ENCODE data around the gene UQCC2. TPM values are rescaled to one million over a fixed set of nuclear protein-coding genes. Genes with fewer than 3 reads are reported as not detected.

The UQCC2 gene
- polyA plus RNA-seq, 4 donors = 36.5 to 54.0 (median 44.2) TPM

DNA sequence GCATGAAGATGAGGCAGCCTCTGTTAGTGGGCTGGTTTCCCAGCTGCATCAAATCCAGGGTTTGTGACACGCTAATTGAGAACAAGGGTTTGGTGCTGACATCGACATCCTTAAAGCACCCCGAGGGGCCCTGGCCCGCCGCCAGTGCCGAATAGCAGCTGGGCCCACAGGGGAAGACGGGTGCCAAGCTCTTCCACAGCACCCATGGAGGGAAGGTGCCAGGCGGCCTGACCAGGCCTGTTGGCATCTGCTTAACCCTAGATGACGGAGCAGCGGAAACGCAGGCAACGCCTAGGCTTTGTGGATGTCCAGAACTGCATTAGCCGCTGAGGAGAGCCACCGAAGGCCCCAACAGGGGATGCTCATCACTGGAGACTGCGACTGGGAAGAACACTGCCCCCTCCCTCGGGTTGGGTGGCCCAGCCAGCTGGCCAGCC lies 16.0 kb downstream of the UQCC2 start:
- no peak overlapping the region for H3K4me3 ChIP-seq (ENCODE audit: low read depth in 1 of 3, low read length in 3 of 3)
- peak overlapping the region in 1 of 3 donors; percentile 81 for H3K27ac ChIP-seq (ENCODE audit: low read depth in 1 of 3, low read length in 2 of 3)
- DNase-seq (no peak), FAIRE-seq (no peak)
- WGBS, 3 donors = 83 to 92% (median 91%) methylated on average over 16 of the region's 16 CpGs
- H3K36me3 ChIP-seq (ENCODE audit: control insufficient read depth in 3 of 3, insufficient read depth in 2 of 3, low read depth in 1 of 3, low read length in 3 of 3) = peaks cover 2 to 91% (median 32%) of the 10 kb centered on the region in 3 donors
- H3K4me1 ChIP-seq (ENCODE audit: control insufficient read depth in 3 of 3, insufficient read depth in 2 of 3, low read depth in 1 of 3, low read length in 2 of 3) = peaks cover 0 to 24% (median 0%) of the 10 kb centered on the region in 3 donors
- no peaks in the 10 kb centered on the region for H3K9me3 ChIP-seq (ENCODE audit: control insufficient read depth in 2 of 2, insufficient read depth in 1 of 2, low read depth in 1 of 2, low read length in 1 of 2)
- H3K27me3 ChIP-seq (ENCODE audit: control insufficient read depth in 3 of 3, insufficient read depth in 3 of 3, low read length in 3 of 3) = no peaks in the 10 kb centered on the region

DNA sequence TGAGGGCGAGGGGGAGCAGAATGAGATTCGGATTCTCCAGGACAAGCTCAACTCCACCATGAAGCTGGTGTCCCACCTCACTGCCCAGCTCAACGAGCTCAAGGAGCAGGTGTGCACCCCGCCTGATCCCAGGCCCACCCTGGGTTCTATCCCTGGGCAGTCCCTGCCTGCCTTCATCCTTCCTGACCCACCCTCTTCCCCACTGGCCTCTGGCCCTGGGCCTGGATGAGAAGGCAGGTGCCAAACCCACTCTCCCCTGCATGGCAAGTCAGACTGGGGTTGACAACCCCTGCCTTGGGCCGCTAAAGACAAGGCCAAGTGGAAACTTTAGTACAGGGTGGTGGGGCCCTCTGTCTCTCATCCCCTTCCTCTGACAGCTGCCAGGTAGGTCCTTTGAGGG lies 16.5 kb downstream of the UQCC2 start:
- no peak for DNase-seq
- peaks cover 2 to 93% (median 37%) of the 10 kb centered on the region in 3 donors for H3K36me3 ChIP-seq (ENCODE audit: control insufficient read depth in 3 of 3, insufficient read depth in 2 of 3, low read depth in 1 of 3, low read length in 3 of 3)
- no peaks in the 10 kb centered on the region for H3K27me3 ChIP-seq (ENCODE audit: control insufficient read depth in 3 of 3, insufficient read depth in 3 of 3, low read length in 3 of 3)
- peaks cover 0 to 21% (median 0%) of the 10 kb centered on the region in 3 donors for H3K4me1 ChIP-seq (ENCODE audit: control insufficient read depth in 3 of 3, insufficient read depth in 2 of 3, low read depth in 1 of 3, low read length in 2 of 3)
- no peak overlapping the region for H3K4me3 ChIP-seq (ENCODE audit: low read depth in 1 of 3, low read length in 3 of 3)
- FAIRE-seq = no peak
- WGBS, 3 donors = 76 to 82% (median 80%) methylated on average over 5 of the region's 5 CpGs
- H3K27ac ChIP-seq (ENCODE audit: low read depth in 1 of 3, low read length in 2 of 3) = peak overlapping the region in 1 of 3 donors; percentile 81
- H3K9me3 ChIP-seq (ENCODE audit: control insufficient read depth in 2 of 2, insufficient read depth in 1 of 2, low read depth in 1 of 2, low read length in 1 of 2) = no peaks in the 10 kb centered on the region

DNA sequence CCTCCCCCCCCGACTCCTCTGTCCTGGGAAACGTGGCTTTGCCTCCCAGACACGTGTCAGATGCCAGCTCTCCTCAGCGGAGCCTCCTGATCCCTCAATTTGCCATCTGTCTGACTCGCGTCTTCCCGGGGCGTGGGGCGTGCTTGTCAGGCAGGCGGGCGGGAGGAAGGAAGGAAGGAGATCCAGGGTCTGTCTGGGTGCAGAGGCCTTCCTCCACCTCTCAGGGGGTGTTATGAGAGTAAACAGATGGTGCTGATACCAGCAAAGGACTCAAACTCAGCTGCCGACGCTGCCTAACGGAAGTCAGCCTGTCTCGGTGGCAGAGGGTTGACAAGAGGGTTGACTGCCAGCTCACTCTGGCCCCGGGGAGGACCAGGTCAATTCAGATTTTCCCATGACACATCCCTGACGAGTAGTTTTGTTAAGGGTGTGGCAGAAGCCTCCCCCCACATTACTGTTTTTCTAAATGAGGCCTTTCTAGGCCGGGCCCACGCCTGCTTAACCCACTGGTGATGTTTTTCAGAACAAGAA lies 17.0 kb downstream of the UQCC2 start:
- H3K9me3 ChIP-seq (ENCODE audit: control insufficient read depth in 2 of 2, insufficient read depth in 1 of 2, low read depth in 1 of 2, low read length in 1 of 2) = no peaks in the 10 kb centered on the region
- peaks cover 0 to 21% (median 0%) of the 10 kb centered on the region in 3 donors for H3K4me1 ChIP-seq (ENCODE audit: control insufficient read depth in 3 of 3, insufficient read depth in 2 of 3, low read depth in 1 of 3, low read length in 2 of 3)
- no peak overlapping the region for H3K4me3 ChIP-seq (ENCODE audit: low read depth in 1 of 3, low read length in 3 of 3)
- WGBS, 3 donors = 50 to 70% (median 57%) methylated on average over 18 to 19 of the region's 19 CpGs
- no peaks in the 10 kb centered on the region for H3K27me3 ChIP-seq (ENCODE audit: control insufficient read depth in 3 of 3, insufficient read depth in 3 of 3, low read length in 3 of 3)
- H3K36me3 ChIP-seq (ENCODE audit: control insufficient read depth in 3 of 3, insufficient read depth in 2 of 3, low read depth in 1 of 3, low read length in 3 of 3) = peaks cover 2 to 98% (median 38%) of the 10 kb centered on the region in 3 donors
- DNase-seq (peak in 1 of 2 donors; percentile 35), FAIRE-seq (no peak)
- H3K27ac ChIP-seq (ENCODE audit: low read depth in 1 of 3, low read length in 2 of 3) = peak overlapping the region in 1 of 3 donors; percentile 81

DNA sequence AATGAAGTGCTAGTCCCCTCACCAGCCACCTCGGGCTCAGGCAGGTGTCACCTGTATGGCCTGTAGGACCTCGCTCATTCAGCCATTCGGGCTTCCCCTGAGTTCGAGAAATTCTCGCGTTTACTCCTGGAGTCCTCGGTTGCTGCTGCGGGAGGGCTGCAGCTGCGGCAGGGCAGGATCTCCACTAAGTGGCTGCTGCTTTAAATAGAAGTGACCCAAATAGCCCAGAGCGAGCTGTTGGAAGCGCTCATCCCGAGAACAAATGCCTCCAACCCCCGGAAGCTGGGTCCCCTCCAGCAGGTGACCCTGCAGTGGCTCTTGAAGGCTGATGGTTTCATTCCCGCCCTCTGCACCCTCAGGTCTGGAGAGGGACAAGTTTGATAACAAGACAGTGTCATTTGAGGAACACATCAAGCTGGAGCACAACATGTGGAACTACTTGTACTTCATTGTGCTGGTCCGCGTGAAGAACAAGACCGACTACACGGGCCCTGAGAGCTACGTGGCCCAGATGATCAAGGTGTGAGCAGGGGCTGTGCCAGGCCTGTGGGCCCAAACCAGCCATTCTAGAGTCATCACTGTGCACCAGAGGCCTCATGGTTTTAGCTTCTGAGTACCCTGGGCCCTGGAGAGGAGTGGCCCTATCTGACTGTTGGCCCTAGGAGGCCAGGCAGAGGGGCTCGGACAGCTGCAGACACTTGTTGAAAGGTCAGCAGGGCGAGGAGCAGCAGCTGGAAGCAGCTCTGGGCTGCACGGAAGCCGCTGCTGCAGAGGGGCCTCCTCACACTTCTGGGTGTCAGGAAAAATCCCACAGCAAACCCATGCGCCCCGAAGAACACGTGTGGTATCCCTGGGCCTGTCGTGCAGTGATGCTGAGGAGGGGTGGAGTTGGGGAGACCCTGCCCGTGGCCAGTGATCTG lies 18.1 kb downstream of the UQCC2 start:
- no peaks in the 10 kb centered on the region for H3K9me3 ChIP-seq (ENCODE audit: control insufficient read depth in 2 of 2, insufficient read depth in 1 of 2, low read depth in 1 of 2, low read length in 1 of 2)
- no peak overlapping the region for H3K4me3 ChIP-seq (ENCODE audit: low read depth in 1 of 3, low read length in 3 of 3)
- H3K36me3 ChIP-seq (ENCODE audit: control insufficient read depth in 3 of 3, insufficient read depth in 2 of 3, low read depth in 1 of 3, low read length in 3 of 3) = peaks cover 11 to 100% (median 39%) of the 10 kb centered on the region in 3 donors
- peak overlapping the region in 2 of 3 donors; percentile 9 to 65 for H3K27ac ChIP-seq (ENCODE audit: low read depth in 1 of 3, low read length in 2 of 3)
- WGBS, 3 donors = 67 to 86% (median 79%) methylated on average over 28 of the region's 28 CpGs
- DNase-seq (no peak), FAIRE-seq (no peak)
- no peaks in the 10 kb centered on the region for H3K27me3 ChIP-seq (ENCODE audit: control insufficient read depth in 3 of 3, insufficient read depth in 3 of 3, low read length in 3 of 3)
- H3K4me1 ChIP-seq (ENCODE audit: control insufficient read depth in 3 of 3, insufficient read depth in 2 of 3, low read depth in 1 of 3, low read length in 2 of 3) = peaks cover 0 to 21% (median 0%) of the 10 kb centered on the region in 3 donors

DNA sequence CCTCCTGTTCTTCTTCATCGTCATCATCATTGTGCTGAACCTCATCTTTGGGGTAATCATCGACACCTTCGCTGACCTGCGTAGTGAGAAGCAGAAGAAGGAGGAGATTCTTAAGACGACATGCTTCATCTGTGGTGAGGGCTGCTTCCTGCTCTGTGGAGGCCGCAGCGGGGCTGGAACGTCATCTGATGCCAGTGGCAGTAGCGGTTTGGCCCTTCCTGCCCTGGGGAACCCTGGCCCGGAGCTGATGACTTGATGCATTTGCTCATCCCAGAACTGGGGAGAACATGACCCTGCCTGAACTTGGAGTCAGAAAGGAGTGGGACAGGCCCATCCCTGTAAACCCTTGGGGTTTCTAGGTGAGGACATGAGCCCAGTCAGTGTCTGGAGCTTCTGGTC lies 18.7 kb downstream of the UQCC2 start:
- 57 to 78% (median 67%) methylated on average over 10 of the region's 10 CpGs for WGBS, 3 donors

DNA sequence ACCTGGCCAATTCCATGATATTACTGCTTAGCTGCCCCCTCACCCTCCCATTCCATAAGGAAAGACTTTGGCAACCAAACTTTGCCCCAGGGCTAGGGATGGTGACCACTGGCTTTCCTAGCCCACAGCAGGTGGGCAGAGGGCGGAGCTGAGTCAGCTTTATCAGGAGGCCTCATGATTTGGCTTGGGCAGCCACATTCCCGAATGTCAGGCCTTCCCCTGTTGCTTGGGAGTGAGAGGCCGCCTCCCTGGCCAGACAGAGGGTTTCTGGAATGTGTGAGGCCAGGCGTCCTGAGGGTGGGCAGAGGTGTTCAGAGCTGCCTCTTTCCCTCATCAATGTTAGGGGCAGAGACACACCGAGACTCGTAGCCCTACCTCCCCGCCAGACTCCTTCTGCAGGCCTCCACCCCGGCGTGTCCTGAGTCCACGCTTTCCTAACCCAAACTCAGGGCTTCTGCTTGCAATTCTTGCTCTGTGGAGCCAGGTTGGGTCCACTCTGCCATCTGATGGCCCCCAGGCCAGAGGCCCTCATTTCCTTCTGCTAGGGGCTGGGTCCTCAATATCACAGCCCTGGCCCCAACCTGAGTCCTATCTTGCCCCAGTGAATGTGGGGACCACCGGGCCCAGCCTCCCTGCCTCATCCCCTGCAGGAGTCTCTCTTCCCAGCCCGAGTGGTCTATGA lies 19.3 kb downstream of the UQCC2 start:
- Histone ChIP-seq H3K27me3 (ENCODE audit: control insufficient read depth in 3 of 3, insufficient read depth in 3 of 3, low read length in 3 of 3) (no peaks in the 10 kb centered on the region), H3K4me1 (ENCODE audit: control insufficient read depth in 3 of 3, insufficient read depth in 2 of 3, low read depth in 1 of 3, low read length in 2 of 3) (peaks cover 0 to 21% (median 0%) of the 10 kb centered on the region in 3 donors), H3K9me3 (ENCODE audit: control insufficient read depth in 2 of 2, insufficient read depth in 1 of 2, low read depth in 1 of 2, low read length in 1 of 2) (no peaks in the 10 kb centered on the region), H3K36me3 (ENCODE audit: control insufficient read depth in 3 of 3, insufficient read depth in 2 of 3, low read depth in 1 of 3, low read length in 3 of 3) (peaks cover 14 to 100% (median 47%) of the 10 kb centered on the region in 3 donors), H3K4me3 (ENCODE audit: low read depth in 1 of 3, low read length in 3 of 3) (no peak overlapping the region), H3K27ac (ENCODE audit: low read depth in 1 of 3, low read length in 2 of 3) (peak overlapping the region in 2 of 3 donors; percentile 66 to 76)
- FAIRE-seq (no peak), DNase-seq (no peak)
- 79 to 84% (median 83%) methylated on average over 12 of the region's 12 CpGs for WGBS, 3 donors

More for the DNA sequence above, 18.7 kb downstream of the UQCC2 start:
- Histone ChIP-seq H3K27ac (ENCODE audit: low read depth in 1 of 3, low read length in 2 of 3) (peak overlapping the region in 2 of 3 donors; percentile 66 to 76), H3K9me3 (ENCODE audit: control insufficient read depth in 2 of 2, insufficient read depth in 1 of 2, low read depth in 1 of 2, low read length in 1 of 2) (no peaks in the 10 kb centered on the region), H3K4me3 (ENCODE audit: low read depth in 1 of 3, low read length in 3 of 3) (no peak overlapping the region), H3K4me1 (ENCODE audit: control insufficient read depth in 3 of 3, insufficient read depth in 2 of 3, low read depth in 1 of 3, low read length in 2 of 3) (peaks cover 0 to 21% (median 0%) of the 10 kb centered on the region in 3 donors), H3K36me3 (ENCODE audit: control insufficient read depth in 3 of 3, insufficient read depth in 2 of 3, low read depth in 1 of 3, low read length in 3 of 3) (peaks cover 11 to 100% (median 44%) of the 10 kb centered on the region in 3 donors), H3K27me3 (ENCODE audit: control insufficient read depth in 3 of 3, insufficient read depth in 3 of 3, low read length in 3 of 3) (no peaks in the 10 kb centered on the region)
- FAIRE-seq = no peak
- DNase-seq = peak in 1 of 2 donors; percentile 46

DNA sequence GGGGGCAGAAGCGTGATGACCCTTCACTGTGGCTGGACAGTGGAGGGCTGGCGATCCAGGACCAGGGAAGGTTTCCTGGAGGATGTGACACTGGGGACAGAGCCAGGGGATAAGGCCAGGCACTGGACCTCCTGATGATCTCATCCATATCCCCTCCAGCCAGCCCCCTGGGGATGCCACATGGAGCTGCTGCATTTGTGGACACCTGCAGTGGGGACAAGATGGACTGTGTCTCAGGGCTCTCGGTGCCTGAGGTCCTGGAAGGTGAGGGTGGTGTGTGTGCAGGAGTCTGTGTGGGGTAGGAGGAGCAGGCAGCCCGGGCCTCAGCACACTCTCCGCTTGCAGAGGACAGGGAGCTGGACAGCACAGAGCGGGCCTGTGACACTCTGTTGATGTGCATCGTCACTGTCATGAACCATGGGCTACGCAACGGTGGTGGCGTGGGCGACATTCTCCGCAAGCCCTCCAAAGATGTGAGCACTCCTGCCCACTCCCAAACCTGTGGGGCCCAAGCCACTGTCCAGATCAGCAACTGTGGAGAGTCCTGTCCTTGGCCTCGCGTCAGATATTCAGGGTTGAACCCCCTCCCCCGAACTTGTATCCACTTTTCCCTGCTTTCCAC lies 19.9 kb downstream of the UQCC2 start:
- FAIRE-seq (no peak), DNase-seq (no peak)

DNA sequence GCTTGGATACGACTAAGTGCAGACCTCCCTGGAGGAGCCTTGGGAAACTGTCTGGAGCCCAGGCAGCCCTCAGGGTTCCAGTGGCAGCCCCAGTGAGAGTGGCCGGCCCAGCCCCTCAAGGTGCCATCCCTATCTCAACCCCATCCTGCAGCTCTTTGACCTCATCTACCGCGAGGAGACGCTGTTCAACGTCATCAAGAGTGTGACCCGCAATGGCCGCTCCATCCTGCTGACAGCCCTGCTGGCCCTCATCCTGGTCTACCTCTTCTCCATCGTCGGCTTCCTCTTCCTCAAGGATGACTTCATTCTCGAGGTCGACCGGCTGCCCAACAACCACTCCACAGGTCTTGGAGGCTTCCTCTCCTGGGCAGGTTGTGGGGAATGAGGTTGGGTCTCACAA lies 20.7 kb downstream of the UQCC2 start:
- no peak for FAIRE-seq
- no peaks in the 10 kb centered on the region for H3K9me3 ChIP-seq (ENCODE audit: control insufficient read depth in 2 of 2, insufficient read depth in 1 of 2, low read depth in 1 of 2, low read length in 1 of 2)
- no peak overlapping the region for H3K27ac ChIP-seq (ENCODE audit: low read depth in 1 of 3, low read length in 2 of 3)
- no peak overlapping the region for H3K4me3 ChIP-seq (ENCODE audit: low read depth in 1 of 3, low read length in 3 of 3)
- WGBS, 3 donors = 79 to 84% (median 84%) methylated on average over 13 of the region's 13 CpGs
- H3K4me1 ChIP-seq (ENCODE audit: control insufficient read depth in 3 of 3, insufficient read depth in 2 of 3, low read depth in 1 of 3, low read length in 2 of 3) = peaks cover 0 to 21% (median 0%) of the 10 kb centered on the region in 3 donors
- H3K27me3 ChIP-seq (ENCODE audit: control insufficient read depth in 3 of 3, insufficient read depth in 3 of 3, low read length in 3 of 3) = no peaks in the 10 kb centered on the region
- H3K36me3 ChIP-seq (ENCODE audit: control insufficient read depth in 3 of 3, insufficient read depth in 2 of 3, low read depth in 1 of 3, low read length in 3 of 3) = peaks cover 13 to 100% (median 52%) of the 10 kb centered on the region in 3 donors
- no peak for DNase-seq

More for the DNA sequence above, 19.9 kb downstream of the UQCC2 start:
- Histone ChIP-seq H3K4me1 (ENCODE audit: control insufficient read depth in 3 of 3, insufficient read depth in 2 of 3, low read depth in 1 of 3, low read length in 2 of 3) (peaks cover 0 to 21% (median 0%) of the 10 kb centered on the region in 3 donors), H3K27ac (ENCODE audit: low read depth in 1 of 3, low read length in 2 of 3) (no peak overlapping the region), H3K36me3 (ENCODE audit: control insufficient read depth in 3 of 3, insufficient read depth in 2 of 3, low read depth in 1 of 3, low read length in 3 of 3) (peaks cover 15 to 100% (median 48%) of the 10 kb centered on the region in 3 donors), H3K4me3 (ENCODE audit: low read depth in 1 of 3, low read length in 3 of 3) (no peak overlapping the region), H3K27me3 (ENCODE audit: control insufficient read depth in 3 of 3, insufficient read depth in 3 of 3, low read length in 3 of 3) (no peaks in the 10 kb centered on the region), H3K9me3 (ENCODE audit: control insufficient read depth in 2 of 2, insufficient read depth in 1 of 2, low read depth in 1 of 2, low read length in 1 of 2) (no peaks in the 10 kb centered on the region)
- WGBS, 3 donors = 88 to 95% (median 93%) methylated on average over 14 to 15 of the region's 15 CpGs

Measured in small intestine (tissue), 7 donors.